OCI-LY1 (cell line): ENCODE data around the gene RAB1A.

Experiments used
- H2AFZ ChIP-seq: fragments of 200-600 bp; sonication (generic), shearing (Covaris generic); 2 replicates; pipeline ENCODE4 v1.6.0; 2014; ENCODE audit warnings: antibody characterized with exemption, mild to moderate bottlenecking, low read length
- H3F3A ChIP-seq: fragments of 200-600 bp; sonication (generic), shearing (Covaris generic); 2 replicates; pipeline ENCODE4 v1.6.0; 2014; ENCODE audit warnings: mild to moderate bottlenecking, antibody characterized with exemption, low read length, moderate library complexity; ENCODE audit not compliant: insufficient read depth
- H3K27ac ChIP-seq: fragments of 200-600 bp; sonication (generic); 2 replicates; pipeline ENCODE4 v1.5.1; 2014; ENCODE audit warnings: low read length, mixed run types, mild to moderate bottlenecking, low read depth; ENCODE audit not compliant: poor library complexity, severe bottlenecking
- H3K27me3 ChIP-seq: fragments of 200-600 bp; sonication (generic); 2 replicates; pipeline ENCODE4 v1.6.0; 2014; ENCODE audit warnings: antibody characterized with exemption, mild to moderate bottlenecking, low read length, moderate library complexity; ENCODE audit not compliant: insufficient read depth
- H3K36me3 ChIP-seq: fragments of 200-600 bp; sonication (generic); 2 replicates; pipeline ENCODE4 v1.6.1; 2014; ENCODE audit warnings: mild to moderate bottlenecking, antibody characterized with exemption, low read length, moderate library complexity, mixed read lengths; ENCODE audit not compliant: insufficient read depth
- H3K4me1 ChIP-seq: fragments of 200-600 bp; sonication (generic); 2 replicates; pipeline ENCODE4 v1.5.1; 2014; ENCODE audit warnings: mild to moderate bottlenecking, low read length, moderate library complexity; ENCODE audit not compliant: insufficient read depth, severe bottlenecking
- H3K4me2 ChIP-seq: fragments of 200-600 bp; sonication (generic), shearing (Covaris generic); 2 replicates; pipeline ENCODE4 v1.6.1; 2014; ENCODE audit warnings: low read length
- H3K4me3 ChIP-seq: fragments of 200-600 bp; sonication (generic); 2 replicates; pipeline ENCODE4 v1.5.1; 2014; ENCODE audit warnings: low read length, low read depth, mild to moderate bottlenecking, mixed read lengths; ENCODE audit not compliant: poor library complexity, severe bottlenecking
- H3K79me2 ChIP-seq: fragments of 200-600 bp; shearing (Covaris generic); 2 replicates; pipeline ENCODE4 v1.6.1; 2016; ENCODE audit warnings: mixed run types, low read length, mixed read lengths; ENCODE audit not compliant: insufficient read depth
- H3K9ac ChIP-seq: fragments of 200-600 bp; sonication (generic), shearing (Covaris generic); 2 replicates; pipeline ENCODE4 v1.6.1; 2014; ENCODE audit warnings: mild to moderate bottlenecking, low read length, mixed read lengths
- H3K9me2 ChIP-seq: fragments of 200-600 bp; sonication (generic), shearing (Covaris generic); 2 replicates; pipeline ENCODE4 v1.6.1; 2014; ENCODE audit warnings: low read depth, mild to moderate bottlenecking, low read length, mixed read lengths
- H3K9me3 ChIP-seq: fragments of 200-600 bp; shearing (Covaris generic); 2 replicates; pipeline ENCODE4 v1.6.1; 2014; ENCODE audit warnings: low read length, mixed read lengths
- H4K20me1 ChIP-seq: fragments of 200-600 bp; sonication (generic), shearing (Covaris generic); 2 replicates; pipeline ENCODE4 v1.6.0; 2016; ENCODE audit warnings: mild to moderate bottlenecking, low read length; ENCODE audit not compliant: insufficient read depth
- EZH2 ChIP-seq: fragments of 200-600 bp; sonication (generic), shearing (Covaris generic); IDR thresholded peaks from 2 replicates; pipeline ENCODE4 v1.8.0; 2017; ENCODE audit warnings: borderline replicate concordance, mixed run types, mild to moderate bottlenecking, antibody characterized with exemption, low read length, moderate library complexity, mixed read lengths
- TF ChIP-seq, protein P1 (sequence below): fragments of 200-600 bp; sonication (generic), shearing (Covaris generic); IDR thresholded peaks from 2 replicates; pipeline ENCODE4 v1.5.1; 2017; ENCODE audit warnings: mild to moderate bottlenecking, antibody characterized with exemption, low read length, moderate library complexity, mixed read lengths

Gene RAB1A

DNA sequence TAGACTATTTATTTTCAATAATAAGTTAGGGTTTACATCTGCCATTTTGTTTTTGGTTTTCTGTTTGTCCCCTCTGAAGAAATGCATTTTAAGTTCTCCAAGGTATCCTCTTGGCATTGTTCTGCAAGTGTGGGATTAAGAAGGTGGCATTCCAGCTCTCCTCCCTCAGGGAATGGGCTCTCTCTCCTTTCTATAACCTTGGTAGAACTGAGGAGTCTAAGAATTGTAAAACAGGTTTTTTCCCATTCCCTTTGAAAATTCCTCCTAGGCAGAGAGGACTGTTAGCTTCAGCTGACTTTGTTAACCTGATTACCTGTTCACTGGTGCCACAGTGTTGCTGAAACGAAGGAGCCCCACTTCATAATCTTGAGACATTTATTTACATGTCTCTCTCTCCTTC, 26.1 kb upstream of the RAB1A start:
- TF ChIP-seq, protein P1, sequence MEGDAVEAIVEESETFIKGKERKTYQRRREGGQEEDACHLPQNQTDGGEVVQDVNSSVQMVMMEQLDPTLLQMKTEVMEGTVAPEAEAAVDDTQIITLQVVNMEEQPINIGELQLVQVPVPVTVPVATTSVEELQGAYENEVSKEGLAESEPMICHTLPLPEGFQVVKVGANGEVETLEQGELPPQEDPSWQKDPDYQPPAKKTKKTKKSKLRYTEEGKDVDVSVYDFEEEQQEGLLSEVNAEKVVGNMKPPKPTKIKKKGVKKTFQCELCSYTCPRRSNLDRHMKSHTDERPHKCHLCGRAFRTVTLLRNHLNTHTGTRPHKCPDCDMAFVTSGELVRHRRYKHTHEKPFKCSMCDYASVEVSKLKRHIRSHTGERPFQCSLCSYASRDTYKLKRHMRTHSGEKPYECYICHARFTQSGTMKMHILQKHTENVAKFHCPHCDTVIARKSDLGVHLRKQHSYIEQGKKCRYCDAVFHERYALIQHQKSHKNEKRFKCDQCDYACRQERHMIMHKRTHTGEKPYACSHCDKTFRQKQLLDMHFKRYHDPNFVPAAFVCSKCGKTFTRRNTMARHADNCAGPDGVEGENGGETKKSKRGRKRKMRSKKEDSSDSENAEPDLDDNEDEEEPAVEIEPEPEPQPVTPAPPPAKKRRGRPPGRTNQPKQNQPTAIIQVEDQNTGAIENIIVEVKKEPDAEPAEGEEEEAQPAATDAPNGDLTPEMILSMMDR, result no peak
- no peak for TF ChIP-seq EZH2
- Histone ChIP-seq H3K9me3 (no peaks in the 10 kb centered on the region), H3F3A (no peaks in the 10 kb centered on the region), H3K4me2 (no peak overlapping the region), H2AFZ (no peak overlapping the region), H3K36me3 (no peaks in the 10 kb centered on the region; the same call in 1 of the 2 replicates), H3K27me3 (no peaks in the 10 kb centered on the region), H3K4me3 (no peak overlapping the region), H3K79me2 (no peaks in the 10 kb centered on the region), H3K27ac (no peak overlapping the region), H3K4me1 (peaks cover 8% of the 10 kb centered on the region), H3K9me2 (no peaks in the 10 kb centered on the region), H4K20me1 (no peaks in the 10 kb centered on the region), H3K9ac (no peak overlapping the region)

DNA sequence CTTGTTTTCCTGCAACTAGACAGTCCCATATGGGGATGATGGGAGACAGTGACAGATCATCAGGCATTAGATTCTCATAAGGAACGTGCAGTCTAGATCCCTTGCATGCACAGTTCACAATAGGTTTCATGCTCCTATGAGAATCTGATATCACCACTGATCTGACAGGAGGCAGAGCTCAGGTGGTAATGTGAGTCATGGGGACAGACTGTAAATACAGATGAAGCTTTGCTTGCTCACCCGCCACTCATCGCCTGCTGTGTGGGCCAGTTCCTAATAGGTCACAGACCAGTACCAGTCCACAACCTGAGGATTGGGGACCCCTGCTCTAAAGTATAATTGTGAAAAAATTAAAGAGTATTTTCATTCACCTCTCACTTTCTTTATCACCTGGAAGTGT, 23.6 kb upstream of the RAB1A start:
- H3K27ac ChIP-seq, result no peak overlapping the region
- H3K9ac ChIP-seq, result no peak overlapping the region
- no peaks in the 10 kb centered on the region for H3K79me2 ChIP-seq
- TF ChIP-seq EZH2, result no peak
- TF ChIP-seq, protein P1, result no peak
- no peak overlapping the region for H2AFZ ChIP-seq
- no peaks in the 10 kb centered on the region for H3K9me3 ChIP-seq
- no peaks in the 10 kb centered on the region for H3K27me3 ChIP-seq
- H3K4me1 ChIP-seq, result no peaks in the 10 kb centered on the region
- no peak overlapping the region for H3K4me2 ChIP-seq
- no peaks in the 10 kb centered on the region for H3K9me2 ChIP-seq
- H3F3A ChIP-seq, result no peaks in the 10 kb centered on the region
- no peak overlapping the region for H3K4me3 ChIP-seq
- no peaks in the 10 kb centered on the region; the same call in 1 of the 2 replicates for H3K36me3 ChIP-seq
- H4K20me1 ChIP-seq, result no peaks in the 10 kb centered on the region

DNA sequence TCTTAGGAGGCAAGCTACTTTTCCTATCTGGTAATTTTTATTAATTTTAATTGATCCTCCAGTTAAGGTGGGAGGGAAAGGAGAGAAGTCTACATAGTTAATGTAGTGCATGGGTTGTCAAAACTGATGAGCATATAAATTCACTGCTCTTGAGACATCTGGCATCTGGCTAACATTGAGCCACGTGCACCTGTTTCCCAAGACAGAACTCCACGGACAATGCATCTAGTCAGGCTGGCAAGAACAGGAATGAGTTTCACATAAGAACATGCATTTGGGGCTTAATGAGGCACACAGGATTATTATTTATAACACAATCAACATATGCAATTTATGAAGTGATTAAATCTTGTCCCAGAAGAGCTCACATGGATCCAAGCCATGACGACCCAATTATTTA, 16.2 kb upstream of the RAB1A start:
- H2AFZ ChIP-seq, result no peak overlapping the region
- no peaks in the 10 kb centered on the region for H3K79me2 ChIP-seq
- no peak overlapping the region for H3K4me3 ChIP-seq
- H3F3A ChIP-seq, result no peaks in the 10 kb centered on the region
- TF ChIP-seq, protein P1, result no peak
- TF ChIP-seq EZH2, result no peak
- no peaks in the 10 kb centered on the region for H3K9me2 ChIP-seq
- H3K4me2 ChIP-seq, result no peak overlapping the region
- H3K27me3 ChIP-seq, result no peaks in the 10 kb centered on the region
- no peak overlapping the region for H3K27ac ChIP-seq
- no peaks in the 10 kb centered on the region for H3K9me3 ChIP-seq
- no peak overlapping the region for H3K9ac ChIP-seq
- H4K20me1 ChIP-seq, result no peaks in the 10 kb centered on the region
- no peaks in the 10 kb centered on the region for H3K4me1 ChIP-seq
- H3K36me3 ChIP-seq, result no peaks in the 10 kb centered on the region
